ENCODE data around the gene FAM3A. TPM values are rescaled to one million over a fixed set of nuclear protein-coding genes. Genes with fewer than 3 reads are reported as not detected.

Gene FAM3A
- total and polyA plus RNA-seq, 10 of the 15 experiments (the other 5 are each of a cell fraction or from before 2014, with no cell fraction given), result 0.29 to 21.1 (median 11.4) TPM

DNA sequence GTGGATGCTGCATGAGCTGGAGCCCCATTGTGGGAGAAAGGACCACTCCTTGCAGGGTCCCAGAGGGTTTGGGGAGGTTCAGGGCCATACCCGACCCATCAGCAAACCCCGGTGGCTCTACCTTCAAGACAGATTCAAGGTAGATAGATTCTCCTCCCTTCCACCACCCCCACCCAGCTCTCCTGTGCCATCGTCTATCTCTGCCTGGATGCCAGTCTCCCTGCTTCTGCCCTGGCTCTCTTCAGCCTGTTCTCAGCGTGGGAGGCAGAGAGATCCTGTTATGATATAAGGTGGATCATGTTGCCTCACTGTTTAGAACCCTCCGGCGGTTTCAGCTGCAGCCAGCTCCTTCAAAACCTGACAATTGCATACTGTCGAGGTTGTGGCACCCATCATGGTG lies 42.3 kb downstream of the FAM3A start:
- CTCF ChIA-PET, result no interaction called here
- POLR2A ChIA-PET, result no interaction called here
- TF ChIP-seq MTA3 (IDR thresholded peaks at IDR 0.05; ENCODE audit: borderline replicate concordance, low read length), result no peak
- TF ChIP-seq ASH2L (IDR thresholded peaks at IDR 0.05; ENCODE audit: borderline replicate concordance, low read depth), result no peak
- TF ChIP-seq, protein P1, sequence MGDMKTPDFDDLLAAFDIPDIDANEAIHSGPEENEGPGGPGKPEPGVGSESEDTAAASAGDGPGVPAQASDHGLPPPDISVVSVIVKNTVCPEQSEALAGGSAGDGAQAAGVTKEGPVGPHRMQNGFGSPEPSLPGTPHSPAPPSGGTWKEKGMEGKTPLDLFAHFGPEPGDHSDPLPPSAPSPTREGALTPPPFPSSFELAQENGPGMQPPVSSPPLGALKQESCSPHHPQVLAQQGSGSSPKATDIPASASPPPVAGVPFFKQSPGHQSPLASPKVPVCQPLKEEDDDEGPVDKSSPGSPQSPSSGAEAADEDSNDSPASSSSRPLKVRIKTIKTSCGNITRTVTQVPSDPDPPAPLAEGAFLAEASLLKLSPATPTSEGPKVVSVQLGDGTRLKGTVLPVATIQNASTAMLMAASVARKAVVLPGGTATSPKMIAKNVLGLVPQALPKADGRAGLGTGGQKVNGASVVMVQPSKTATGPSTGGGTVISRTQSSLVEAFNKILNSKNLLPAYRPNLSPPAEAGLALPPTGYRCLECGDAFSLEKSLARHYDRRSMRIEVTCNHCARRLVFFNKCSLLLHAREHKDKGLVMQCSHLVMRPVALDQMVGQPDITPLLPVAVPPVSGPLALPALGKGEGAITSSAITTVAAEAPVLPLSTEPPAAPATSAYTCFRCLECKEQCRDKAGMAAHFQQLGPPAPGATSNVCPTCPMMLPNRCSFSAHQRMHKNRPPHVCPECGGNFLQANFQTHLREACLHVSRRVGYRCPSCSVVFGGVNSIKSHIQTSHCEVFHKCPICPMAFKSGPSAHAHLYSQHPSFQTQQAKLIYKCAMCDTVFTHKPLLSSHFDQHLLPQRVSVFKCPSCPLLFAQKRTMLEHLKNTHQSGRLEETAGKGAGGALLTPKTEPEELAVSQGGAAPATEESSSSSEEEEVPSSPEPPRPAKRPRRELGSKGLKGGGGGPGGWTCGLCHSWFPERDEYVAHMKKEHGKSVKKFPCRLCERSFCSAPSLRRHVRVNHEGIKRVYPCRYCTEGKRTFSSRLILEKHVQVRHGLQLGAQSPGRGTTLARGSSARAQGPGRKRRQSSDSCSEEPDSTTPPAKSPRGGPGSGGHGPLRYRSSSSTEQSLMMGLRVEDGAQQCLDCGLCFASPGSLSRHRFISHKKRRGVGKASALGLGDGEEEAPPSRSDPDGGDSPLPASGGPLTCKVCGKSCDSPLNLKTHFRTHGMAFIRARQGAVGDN (IDR thresholded peaks at IDR 0.05), result no peak
- TF ChIP-seq RUNX3 (IDR thresholded peaks at IDR 0.05; ENCODE audit: low read length), result no peak
- TF ChIP-seq ZNF207 (IDR thresholded peaks at IDR 0.05; ENCODE audit: borderline replicate concordance), result no peak

More for the DNA sequence above, 42.3 kb downstream of the FAM3A start:
- DNase-seq (ENCODE audit: low read depth, low spot score) (no peak), FAIRE-seq (no peak), ATAC-seq (no peak)
- no TSS peak for BruUV-seq (replicated peaks)
- Histone ChIP-seq H2AFZ (ENCODE audit: control insufficient read depth, low read depth, low read length) (no peak overlapping the region), H3K9ac (ENCODE audit: control insufficient read depth, insufficient read depth, low read length) (no peak overlapping the region), H3K9me3 (replicated peaks; ENCODE audit: control insufficient read depth, insufficient read depth, low read length) (no peaks in the 10 kb centered on the region; the same call in 2 of the 3 replicates), H3K4me3 (no peak overlapping the region), H4K20me1 (ENCODE audit: control insufficient read depth, insufficient read depth) (no peaks in the 10 kb centered on the region), H3K4me2 (ENCODE audit: control insufficient read depth, insufficient read depth) (no peak overlapping the region), H3K4me1 (ENCODE audit: control insufficient read depth, insufficient read depth, low read length) (no peaks in the 10 kb centered on the region), H3K27me3 (replicated peaks in 1 of 2; ENCODE audit: control insufficient read depth in 2 of 2, insufficient read depth in 2 of 2, low read length in 1 of 2) (no peaks in the 10 kb centered on the region), H3K27ac (ENCODE audit: control insufficient read depth, insufficient read depth) (no peak overlapping the region), H3K36me3 (ENCODE audit: control insufficient read depth in 2 of 2, insufficient read depth in 2 of 2, low read length in 1 of 2) (no peaks in the 10 kb centered on the region; a peak in 1 of 4 replicates), H3K79me2 (ENCODE audit: control insufficient read depth, insufficient read depth, low read length) (no peaks in the 10 kb centered on the region; the same call in 1 of the 2 replicates)
- in situ Hi-C loops (cut with MboI) (no loop called here), intact Hi-C loops (cut with micrococcal nuclease; ENCODE audit: unreplicated experiment) (no loop called here)
- ChIA-PET RAD21 (ENCODE audit: unreplicated experiment) (interaction anchor here (0.6 kb wide), 1 partner anchor 17 kb away, joined by 4 read pairs; the partner anchor contains the start of gene SLC10A3), SMC1A (ENCODE audit: uncharacterized antibody, unreplicated experiment) (no interaction called here)
- 70% methylated on average over 7 of the region's 7 CpGs for WGBS (ENCODE audit: insufficient coverage, insufficient replicate concordance, low lambda C conversion rate, missing lambda C conversion rate)
